PC-3 (cell line): ENCODE results near the gene SYT9.

Experiments
- CTCF ChIP-seq: fragments of 300-600 bp; sonication (generic); conservative IDR thresholded peaks from 2 replicates; pipeline ENCODE4 v1.5.1; 2017; ENCODE audit warnings: antibody characterized with exemption, low read depth, mild to moderate bottlenecking, low read length
- EZH2phosphoT487 ChIP-seq: fragments of 300-600 bp; sonication (generic); IDR thresholded peaks from 2 replicates; pipeline ENCODE4 v1.6.1; 2018; ENCODE audit warnings: mild to moderate bottlenecking, antibody characterized with exemption, low read length, borderline replicate concordance

DNA sequence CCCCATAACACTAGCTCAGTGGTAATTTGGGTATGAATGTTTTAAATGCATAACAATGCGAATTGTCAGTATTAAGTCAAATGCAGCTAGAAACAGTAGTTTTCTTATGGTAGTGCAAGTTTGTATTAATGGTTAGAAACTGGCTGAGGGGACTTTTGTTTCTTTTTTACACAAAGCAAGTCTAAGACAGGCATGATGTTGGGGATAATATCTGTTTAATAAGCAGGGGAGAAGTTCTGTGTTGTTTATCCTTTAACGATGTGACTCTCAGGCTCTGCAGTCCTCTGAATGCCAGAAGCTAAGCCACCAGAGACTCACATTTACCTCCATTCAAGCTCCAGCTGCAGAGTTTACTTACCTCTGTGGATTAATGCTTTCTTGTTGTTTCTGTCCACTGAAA is 67.8 kb downstream of the SYT9 start:
- TF ChIP-seq EZH2phosphoT487 (no peak), CTCF (no peak)
